PC-3 (cell line): ENCODE results near the gene SNORC. TPM values are rescaled to one million over a fixed set of nuclear protein-coding genes. Genes with fewer than 3 reads are reported as not detected.

Experiments used
- ATAC-seq: fragments of 200-7000 bp; cut with Tn5 transposase; 2 replicates; pipeline ENCODE4 v1.9.1; 2020; ENCODE audit warnings: mild to moderate bottlenecking, moderate library complexity
- BruUV-seq: library from RNA; stranded (reverse); fragments of 400-500 nt; replicated peaks from 2 replicates; lab custom pipeline; 2021; lab: Mats Ljungman, UMichigan
- CTCF ChIA-PET: fragments of 300-600 bp; sonication (Branson Sonifier 250); formaldehyde crosslinking; loops from one replicate; lab custom pipeline; 2022; ENCODE audit warnings: antibody characterized with exemption; lab: Charles Lee
- POLR2A ChIA-PET: fragments of 300-600 bp; sonication (Branson Sonifier 250); formaldehyde crosslinking; loops from one replicate; lab custom pipeline; 2022; ENCODE audit warnings: antibody characterized with exemption; ENCODE audit not compliant: unreplicated experiment; lab: Charles Lee
- DNase-seq: peaks from one replicate; pipeline ENCODE4 v3.0.0-alpha.2; 2015
- H2AFZ ChIP-seq: fragments of 300-600 bp; sonication (generic); 2 replicates; pipeline ENCODE4 v1.6.0; 2016; ENCODE audit warnings: antibody characterized with exemption, low read length
- H3F3A ChIP-seq: fragments of 300-600 bp; sonication (generic); one replicate; pipeline ENCODE4 v1.6.0; 2017; ENCODE audit warnings: antibody characterized with exemption, low read length, control low read depth, mild to moderate bottlenecking; ENCODE audit not compliant: unreplicated experiment
- H3K27ac ChIP-seq: fragments of 300-600 bp; sonication (generic); 2 replicates; pipeline ENCODE4 v1.5.1; 2016; ENCODE audit warnings: mild to moderate bottlenecking, low read length
- H3K27me3 ChIP-seq: fragments of 300-600 bp; sonication (generic); 2 replicates; pipeline ENCODE4 v1.6.1; 2016; ENCODE audit warnings: low read length, mixed read lengths
- H3K36me3 ChIP-seq: fragments of 300-600 bp; sonication (generic); 2 replicates; pipeline ENCODE4 v1.6.1; 2016; ENCODE audit warnings: low read depth, mixed run types, low read length, mixed read lengths
- H3K4me1 ChIP-seq: fragments of 300-600 bp; sonication (generic); 2 replicates; pipeline ENCODE4 v1.5.1; 2016; ENCODE audit warnings: low read length; ENCODE audit not compliant: insufficient read depth
- H3K4me2 ChIP-seq: fragments of 300-600 bp; sonication (generic); 2 replicates; pipeline ENCODE4 v1.6.0; 2016; ENCODE audit warnings: low read length
- H3K4me3 ChIP-seq: fragments of 300-600 bp; sonication (generic); 2 replicates; pipeline ENCODE4 v1.5.1; 2016; ENCODE audit warnings: mild to moderate bottlenecking, low read length, mixed read lengths
- H3K79me2 ChIP-seq: fragments of 300-600 bp; sonication (generic); 2 replicates; pipeline ENCODE4 v1.6.1; 2017; ENCODE audit warnings: low read length, mixed read lengths
- H3K9ac ChIP-seq: fragments of 300-600 bp; sonication (generic); 2 replicates; pipeline ENCODE4 v1.6.0; 2016; ENCODE audit warnings: mild to moderate bottlenecking, low read length
- H3K9me2 ChIP-seq: fragments of 300-600 bp; sonication (generic); replicated peaks from 2 replicates; pipeline ENCODE4 v1.6.1; 2016; ENCODE audit warnings: mixed run types, low read length, mixed read lengths
- H3K9me3 ChIP-seq: fragments of 300-600 bp; sonication (generic); 2 replicates; pipeline ENCODE4 v1.6.1; 2016; ENCODE audit warnings: low read length, mixed read lengths
- H4K20me1 ChIP-seq: fragments of 300-600 bp; sonication (generic); 2 replicates; pipeline ENCODE4 v1.6.1; 2016; ENCODE audit warnings: low read length, mixed read lengths
- EZH2 ChIP-seq: fragments of 300-600 bp; sonication (generic); IDR thresholded peaks from one replicate; pipeline ENCODE4 v1.6.1; 2017; ENCODE audit warnings: antibody characterized with exemption, mild to moderate bottlenecking, low read length; ENCODE audit not compliant: unreplicated experiment
- EZH2phosphoT487 ChIP-seq: fragments of 300-600 bp; sonication (generic); IDR thresholded peaks from 2 replicates; pipeline ENCODE4 v1.6.1; 2018; ENCODE audit warnings: mild to moderate bottlenecking, antibody characterized with exemption, low read length, borderline replicate concordance
- intact Hi-C: fragments of 100-400 bp; cut with micrococcal nuclease; formaldehyde crosslinking; loops from 2 replicates; pipeline ENCODE4 v1.9.0; 2023
- total RNA-seq: library from RNA; depleted of rRNA; stranded (reverse); fragments of >200 nt; gene quantifications from 2 replicates; pipeline ENCODE4 v1.2.3, GENCODE V29; 2014
- TF ChIP-seq, protein P1 (sequence below): fragments of 300-600 bp; sonication (generic); conservative IDR thresholded peaks from 2 replicates; pipeline ENCODE4 v1.5.1; 2017; ENCODE audit warnings: antibody characterized with exemption, low read depth, mild to moderate bottlenecking, low read length

Gene SNORC
- total RNA-seq, 1 experiment from 2014 or later = 11.1 TPM

DNA sequence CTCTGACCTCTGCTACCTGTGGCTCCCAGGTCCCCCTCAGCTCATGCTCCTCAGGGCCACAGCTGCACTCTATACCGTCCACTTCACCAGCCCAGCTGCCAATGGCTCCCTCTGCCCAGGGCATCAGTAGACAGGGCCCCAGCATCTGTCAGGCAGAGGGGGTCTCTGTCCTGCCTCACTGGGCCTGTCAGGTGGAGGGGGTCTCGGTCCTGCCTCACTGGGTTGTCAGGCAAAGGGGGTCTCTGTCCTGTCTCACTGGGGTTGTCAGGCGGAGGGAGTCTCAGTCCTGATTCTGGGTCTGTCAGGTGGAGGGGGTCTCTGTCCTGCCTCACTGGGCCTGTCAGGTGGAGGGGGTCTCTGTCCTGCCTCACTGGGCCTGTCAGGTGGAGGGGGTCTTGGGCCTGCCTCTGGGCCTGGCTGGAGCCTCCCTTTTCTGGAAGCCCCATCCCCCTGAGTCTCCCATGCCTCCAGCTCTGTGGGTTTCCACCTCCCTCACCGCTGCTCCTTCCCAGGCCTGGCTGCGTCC, 19.9 kb downstream of the SNORC start:
- Histone ChIP-seq H3F3A (no peaks in the 10 kb centered on the region), H2AFZ (no peak overlapping the region), H3K4me1 (peaks cover 9% of the 10 kb centered on the region; the same call in 1 of the 2 replicates), H3K27me3 (no peaks in the 10 kb centered on the region), H3K79me2 (no peaks in the 10 kb centered on the region), H3K9me2 (no peaks in the 10 kb centered on the region), H3K27ac (no peak overlapping the region), H3K9me3 (no peaks in the 10 kb centered on the region), H3K4me3 (no peak overlapping the region), H4K20me1 (no peaks in the 10 kb centered on the region), H3K9ac (no peak overlapping the region), H3K36me3 (peaks cover 14% of the 10 kb centered on the region), H3K4me2 (no peak overlapping the region)
- DNase-seq (no peak), ATAC-seq (no peak)
- CTCF ChIA-PET = no interaction called here
- no peak for TF ChIP-seq EZH2phosphoT487
- TF ChIP-seq, protein P1, sequence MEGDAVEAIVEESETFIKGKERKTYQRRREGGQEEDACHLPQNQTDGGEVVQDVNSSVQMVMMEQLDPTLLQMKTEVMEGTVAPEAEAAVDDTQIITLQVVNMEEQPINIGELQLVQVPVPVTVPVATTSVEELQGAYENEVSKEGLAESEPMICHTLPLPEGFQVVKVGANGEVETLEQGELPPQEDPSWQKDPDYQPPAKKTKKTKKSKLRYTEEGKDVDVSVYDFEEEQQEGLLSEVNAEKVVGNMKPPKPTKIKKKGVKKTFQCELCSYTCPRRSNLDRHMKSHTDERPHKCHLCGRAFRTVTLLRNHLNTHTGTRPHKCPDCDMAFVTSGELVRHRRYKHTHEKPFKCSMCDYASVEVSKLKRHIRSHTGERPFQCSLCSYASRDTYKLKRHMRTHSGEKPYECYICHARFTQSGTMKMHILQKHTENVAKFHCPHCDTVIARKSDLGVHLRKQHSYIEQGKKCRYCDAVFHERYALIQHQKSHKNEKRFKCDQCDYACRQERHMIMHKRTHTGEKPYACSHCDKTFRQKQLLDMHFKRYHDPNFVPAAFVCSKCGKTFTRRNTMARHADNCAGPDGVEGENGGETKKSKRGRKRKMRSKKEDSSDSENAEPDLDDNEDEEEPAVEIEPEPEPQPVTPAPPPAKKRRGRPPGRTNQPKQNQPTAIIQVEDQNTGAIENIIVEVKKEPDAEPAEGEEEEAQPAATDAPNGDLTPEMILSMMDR = no peak
- TF ChIP-seq EZH2 = no peak
- no TSS peak for BruUV-seq
- intact Hi-C loops = no loop called here
- POLR2A ChIA-PET = no interaction called here

DNA sequence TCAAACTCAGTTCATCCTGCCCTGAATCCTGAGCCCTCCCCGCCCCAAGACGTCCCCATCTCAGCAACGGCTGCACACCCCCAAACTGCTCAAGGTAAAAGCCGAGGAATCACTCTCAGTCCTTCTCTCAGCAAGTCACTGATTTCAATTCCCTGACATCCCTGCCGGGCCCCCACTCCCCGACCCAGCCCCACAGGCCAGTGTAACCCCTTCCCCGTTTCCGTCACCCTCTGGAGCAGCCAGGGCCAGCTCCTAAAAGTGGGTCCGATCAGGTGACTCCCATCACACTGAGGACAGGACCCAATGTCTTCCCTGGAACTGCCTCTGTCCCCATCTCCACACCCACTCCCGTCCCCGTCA, 20.5 kb downstream of the SNORC start:
- DNase-seq (no peak), ATAC-seq (no peak)
- H3K27me3 ChIP-seq = no peaks in the 10 kb centered on the region
- H3F3A ChIP-seq = no peaks in the 10 kb centered on the region
- no peaks in the 10 kb centered on the region for H4K20me1 ChIP-seq
- peaks cover 14% of the 10 kb centered on the region for H3K36me3 ChIP-seq
- no peak overlapping the region for H3K9ac ChIP-seq
- CTCF ChIA-PET = no interaction called here
- POLR2A ChIA-PET = no interaction called here
- H3K27ac ChIP-seq = no peak overlapping the region
- intact Hi-C loops = no loop called here
- H3K4me2 ChIP-seq = no peak overlapping the region
- H3K4me3 ChIP-seq = no peak overlapping the region
- no peaks in the 10 kb centered on the region for H3K79me2 ChIP-seq
- no peak overlapping the region for H2AFZ ChIP-seq
- no TSS peak for BruUV-seq
- no peaks in the 10 kb centered on the region for H3K9me3 ChIP-seq
- no peak for TF ChIP-seq EZH2phosphoT487
- TF ChIP-seq EZH2 = no peak
- peaks cover 3% of the 10 kb centered on the region; the same call in 1 of the 2 replicates for H3K4me1 ChIP-seq
- H3K9me2 ChIP-seq = no peaks in the 10 kb centered on the region

DNA sequence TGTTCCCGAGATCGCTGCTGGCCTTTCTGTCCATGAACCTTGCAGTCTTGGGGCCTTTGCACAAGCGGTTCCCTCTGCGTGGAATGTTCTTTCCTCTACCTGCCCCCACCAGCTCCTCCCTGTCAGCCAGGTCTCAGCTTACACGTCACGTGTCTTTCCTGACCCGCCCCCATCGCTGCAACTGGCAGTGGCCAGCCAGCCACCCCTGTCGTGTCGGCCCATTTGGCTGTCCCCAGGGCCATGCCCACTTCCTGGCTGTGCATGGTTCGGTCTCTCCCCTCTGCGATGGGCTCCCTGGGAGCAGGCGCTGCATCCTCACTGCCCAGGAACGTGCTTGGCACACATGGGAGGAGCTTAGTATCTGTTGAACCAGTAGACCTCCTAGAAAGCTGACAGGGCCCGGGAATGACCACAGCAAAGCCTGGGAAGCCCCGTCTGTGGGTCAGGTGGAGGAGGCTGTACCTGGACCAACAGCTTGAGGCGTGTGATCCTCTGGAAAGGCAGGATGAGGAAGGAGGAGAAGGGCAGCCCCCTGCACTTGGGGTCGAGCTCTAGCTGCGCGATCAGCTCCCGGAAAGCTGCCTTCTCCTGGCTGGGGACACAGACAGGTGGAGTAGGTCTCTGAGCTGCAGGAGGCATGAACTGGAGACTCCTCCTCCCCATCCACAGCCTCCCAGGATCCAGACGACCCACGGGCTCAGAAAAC, 21.0 kb downstream of the SNORC start:
- H3K36me3 ChIP-seq = peaks cover 14% of the 10 kb centered on the region
- H2AFZ ChIP-seq = no peak overlapping the region
- H3K9ac ChIP-seq = no peak overlapping the region
- H3K27ac ChIP-seq = no peak overlapping the region
- TF ChIP-seq EZH2phosphoT487 (no peak), EZH2 (no peak)
- TF ChIP-seq, protein P1 = no peak
- ChIA-PET POLR2A (interaction anchor here (0.6 kb wide), 1 partner anchor 396 kb away, joined by 5 read pairs; no protein-coding TSS in a partner anchor), CTCF (no interaction called here)
- H3K4me1 ChIP-seq = no peaks in the 10 kb centered on the region
- H4K20me1 ChIP-seq = no peaks in the 10 kb centered on the region
- 0 out of 2 replicates have a peak, but pooled peaks cover 3% of the 10 kb centered on the region for H3K79me2 ChIP-seq
- no peak for DNase-seq
- no peak overlapping the region for H3K4me2 ChIP-seq
- no peaks in the 10 kb centered on the region for H3K9me3 ChIP-seq
- BruUV-seq = no TSS peak
- no peak for ATAC-seq
- intact Hi-C loops = no loop called here
- H3K9me2 ChIP-seq = no peaks in the 10 kb centered on the region
- H3K4me3 ChIP-seq = no peak overlapping the region
- no peaks in the 10 kb centered on the region for H3F3A ChIP-seq
- H3K27me3 ChIP-seq = no peaks in the 10 kb centered on the region
